Measurements from ENCODE around the gene UNC5C. TPM values are rescaled to one million over a fixed set of nuclear protein-coding genes. Genes with fewer than 3 reads are reported as not detected.

The UNC5C gene
- total RNA-seq, 1 experiment from 2014 or later: not detected

- CTCF ChIA-PET: no interaction called here
- POLR2A ChIA-PET: no interaction called here
Observed at GRCh38 chr4:95283320-95283719, 265.5 kb downstream of the UNC5C start.

GRCh38 chr4:95272797-95273196, 276.0 kb downstream of the UNC5C start:
- Mint-ChIP-seq H3K4me1 (ENCODE audit: low read depth, unreplicated experiment) (no peaks in the 10 kb centered on the region), H3K27ac (ENCODE audit: unreplicated experiment) (no peak overlapping the region), H3K27me3 (ENCODE audit: insufficient read depth, unreplicated experiment) (no peaks in the 10 kb centered on the region), H3K9me3 (ENCODE audit: unreplicated experiment) (no peaks in the 10 kb centered on the region), H3K36me3 (ENCODE audit: insufficient read depth, unreplicated experiment) (no peaks in the 10 kb centered on the region), H3K4me3 (ENCODE audit: unreplicated experiment) (no peak overlapping the region)
- no peak for TF ChIP-seq CTCF (IDR thresholded peaks at IDR 0.05; ENCODE audit: insufficient read depth in 1 of 2, low read depth in 1 of 2, low read length in 1 of 2, severe bottlenecking in 1 of 2, unreplicated experiment in 1 of 2)
- DNase-seq: no peak
- intact Hi-C loops (cut with micrococcal nuclease; ENCODE audit: unreplicated experiment): no loop called here
- Histone ChIP-seq H3K27me3 (replicated peaks; ENCODE audit: control insufficient read depth, insufficient read depth, low read length) (no peaks in the 10 kb centered on the region), H3K4me3 (ENCODE audit: low read depth, low read length) (no peak overlapping the region), H3K9me3 (no peaks in the 10 kb centered on the region), H3K36me3 (ENCODE audit: control insufficient read depth, insufficient read depth, low read length) (no peaks in the 10 kb centered on the region), H3K4me1 (peaks cover 6% of the 10 kb centered on the region; the same call in 1 of the 2 replicates)
- POLR2A ChIA-PET: no interaction called here
- BruUV-seq (replicated peaks): no TSS peak
- CTCF ChIA-PET: no interaction called here

More at GRCh38 chr4:95283320-95283719, 265.5 kb downstream of the UNC5C start:
- H3K36me3 ChIP-seq (ENCODE audit: control insufficient read depth, insufficient read depth, low read length): no peaks in the 10 kb centered on the region
- no peaks in the 10 kb centered on the region for H3K36me3 Mint-ChIP-seq (ENCODE audit: insufficient read depth, unreplicated experiment)
- peaks cover 11% of the 10 kb centered on the region for H3K9me3 Mint-ChIP-seq (ENCODE audit: unreplicated experiment)
- no peak for DNase-seq
- H3K4me3 ChIP-seq (ENCODE audit: low read depth, low read length): no peak overlapping the region
- H3K4me1 ChIP-seq: no peaks in the 10 kb centered on the region
- no peak for TF ChIP-seq CTCF (IDR thresholded peaks at IDR 0.05; ENCODE audit: insufficient read depth in 1 of 2, low read depth in 1 of 2, low read length in 1 of 2, severe bottlenecking in 1 of 2, unreplicated experiment in 1 of 2)
- no TSS peak for BruUV-seq (replicated peaks)
- H3K4me3 Mint-ChIP-seq (ENCODE audit: unreplicated experiment): no peak overlapping the region
- peaks cover 3% of the 10 kb centered on the region; the same call in 1 of the 2 replicates for H3K9me3 ChIP-seq
- H3K27me3 Mint-ChIP-seq (ENCODE audit: insufficient read depth, unreplicated experiment): no peaks in the 10 kb centered on the region
- no peaks in the 10 kb centered on the region for H3K4me1 Mint-ChIP-seq (ENCODE audit: low read depth, unreplicated experiment)
- H3K27ac Mint-ChIP-seq (ENCODE audit: unreplicated experiment): no peak overlapping the region
- H3K27me3 ChIP-seq (replicated peaks; ENCODE audit: control insufficient read depth, insufficient read depth, low read length): no peaks in the 10 kb centered on the region
- intact Hi-C loops (cut with micrococcal nuclease; ENCODE audit: unreplicated experiment): no loop called here

GRCh38 chr4:95272036-95272435, 276.7 kb downstream of the UNC5C start:
- H3K4me3 ChIP-seq (ENCODE audit: low read depth, low read length): no peak overlapping the region
- Mint-ChIP-seq H3K4me1 (ENCODE audit: low read depth, unreplicated experiment) (no peaks in the 10 kb centered on the region), H3K4me3 (ENCODE audit: unreplicated experiment) (no peak overlapping the region), H3K27ac (ENCODE audit: unreplicated experiment) (no peak overlapping the region), H3K36me3 (ENCODE audit: insufficient read depth, unreplicated experiment) (no peaks in the 10 kb centered on the region), H3K9me3 (ENCODE audit: unreplicated experiment) (no peaks in the 10 kb centered on the region), H3K27me3 (ENCODE audit: insufficient read depth, unreplicated experiment) (no peaks in the 10 kb centered on the region)
- no peak for TF ChIP-seq CTCF (IDR thresholded peaks at IDR 0.05; ENCODE audit: insufficient read depth in 1 of 2, low read depth in 1 of 2, low read length in 1 of 2, severe bottlenecking in 1 of 2, unreplicated experiment in 1 of 2)
- intact Hi-C loops (cut with micrococcal nuclease; ENCODE audit: unreplicated experiment): no loop called here
- H3K36me3 ChIP-seq (ENCODE audit: control insufficient read depth, insufficient read depth, low read length): no peaks in the 10 kb centered on the region
- no peaks in the 10 kb centered on the region for H3K27me3 ChIP-seq (replicated peaks; ENCODE audit: control insufficient read depth, insufficient read depth, low read length)
- BruUV-seq (replicated peaks): no TSS peak
- POLR2A ChIA-PET: no interaction called here
- CTCF ChIA-PET: no interaction called here
- H3K4me1 ChIP-seq: peaks cover 6% of the 10 kb centered on the region; the same call in 1 of the 2 replicates
- DNase-seq: no peak
- no peaks in the 10 kb centered on the region for H3K9me3 ChIP-seq
